SK-N-MC (cell line): ENCODE results near the gene PTH2.

Source experiments
- EZH2 ChIP-seq: fragments of 200-600 bp; sonication (generic); IDR thresholded peaks from one replicate; pipeline ENCODE4 v1.6.1; 2017; ENCODE audit warnings: antibody characterized with exemption
- FOXP2 ChIP-seq: optimal IDR thresholded peaks from 2 replicates; pipeline ENCODE3; 2011; ENCODE audit warnings: mild to moderate bottlenecking, moderate library complexity; ENCODE audit not compliant: insufficient read depth; ENCODE audit errors: extremely low read length, control extremely low read depth
- POLR2AphosphoS5 ChIP-seq: IDR thresholded peaks from 2 replicates; pipeline ENCODE4 v1.6.1; 2012; ENCODE audit warnings: mild to moderate bottlenecking, low read depth, low read length, borderline replicate concordance

- TF ChIP-seq EZH2 (no peak), POLR2AphosphoS5 (no peak), FOXP2 (no peak)
These were observed 42.1 kb upstream of the PTH2 start for GRCh38 chr19:49465371-49465770.
